ENCODE measurements around the gene ARHGAP8.

ARHGAP8 gene

GRCh38 chr22:44752285-44753188 is at the start of gene ARHGAP8:
Gene ARHGAP8, plus strand, starts transcription at chr22:44752575. Its CDS starts 33,953 bp downstream, at chr22:44786528.
- Mint-ChIP-seq H3K27me3 (peaks cover 59% of the 10 kb centered on the region), H3K4me1 (peaks cover 19% of the 10 kb centered on the region), H3K9me3 (no peaks in the 10 kb centered on the region), H3K27ac (peak within 1 kb of the TSS in 1 of 2 donors; percentile 72), H3K4me3 (peak within 1 kb of the TSS; percentile 83 to 87)
- ATAC-seq: peak; percentile 71
- DNase-seq: no peak

GRCh38 chr22:44703255-44703870 is 49.0 kb upstream of the ARHGAP8 start:
- Mint-ChIP-seq H3K4me1 (peaks cover 72% of the 10 kb centered on the region), H3K9me3 (no peaks in the 10 kb centered on the region), H3K4me3 (peak overlapping the region; percentile 76 to 83), H3K27ac (peak overlapping the region in 1 of 2 donors; percentile 71), H3K27me3 (no peaks in the 10 kb centered on the region)
- DNase-seq (no peak), ATAC-seq (no peak)

GRCh38 chr22:44704159-44705021 is 48.0 kb upstream of the ARHGAP8 start:
- H3K9me3 Mint-ChIP-seq: no peaks in the 10 kb centered on the region
- H3K4me1 Mint-ChIP-seq: peaks cover 72% of the 10 kb centered on the region
- peak overlapping the region; percentile 33 to 76 for H3K4me3 Mint-ChIP-seq
- DNase-seq: no peak
- H3K27ac Mint-ChIP-seq: no peak overlapping the region
- no peaks in the 10 kb centered on the region for H3K27me3 Mint-ChIP-seq
- ATAC-seq: no peak

GRCh38 chr22:44705022-44705297 is 47.4 kb upstream of the ARHGAP8 start:
- peak overlapping the region in 1 of 2 donors; percentile 54 for H3K27ac Mint-ChIP-seq
- H3K4me1 Mint-ChIP-seq: peaks cover 77% of the 10 kb centered on the region

GRCh38 chr22:44706488-44706887 is 45.9 kb upstream of the ARHGAP8 start:
- Mint-ChIP-seq H3K9me3 (no peaks in the 10 kb centered on the region), H3K27ac (peak overlapping the region in 1 of 2 donors; percentile 65), H3K4me1 (peaks cover 88% of the 10 kb centered on the region), H3K4me3 (no peak overlapping the region), H3K27me3 (no peaks in the 10 kb centered on the region)
- ATAC-seq: no peak
- no peak for DNase-seq

More at GRCh38 chr22:44705022-44705297, 47.4 kb upstream of the ARHGAP8 start:
- ATAC-seq (no peak), DNase-seq (no peak)
- no peaks in the 10 kb centered on the region for H3K27me3 Mint-ChIP-seq
- H3K4me3 Mint-ChIP-seq: no peak overlapping the region
- no peaks in the 10 kb centered on the region for H3K9me3 Mint-ChIP-seq

GRCh38 chr22:44707178-44707577 is 45.2 kb upstream of the ARHGAP8 start:
- ATAC-seq: no peak
- Mint-ChIP-seq H3K9me3 (no peaks in the 10 kb centered on the region), H3K27ac (peak overlapping the region in 1 of 2 donors; percentile 23), H3K27me3 (no peaks in the 10 kb centered on the region), H3K4me3 (no peak overlapping the region), H3K4me1 (peaks cover 91% of the 10 kb centered on the region)
- no peak for DNase-seq

GRCh38 chr22:44707752-44708151 is 44.6 kb upstream of the ARHGAP8 start:
- no peak overlapping the region for H3K4me3 Mint-ChIP-seq
- no peaks in the 10 kb centered on the region for H3K27me3 Mint-ChIP-seq
- ATAC-seq (no peak), DNase-seq (no peak)
- H3K4me1 Mint-ChIP-seq: peaks cover 97% of the 10 kb centered on the region
- peak overlapping the region in 1 of 2 donors; percentile 38 for H3K27ac Mint-ChIP-seq
- H3K9me3 Mint-ChIP-seq: no peaks in the 10 kb centered on the region

GRCh38 chr22:44709881-44710392 is 42.4 kb upstream of the ARHGAP8 start:
- Mint-ChIP-seq H3K27me3 (no peaks in the 10 kb centered on the region), H3K4me3 (peak overlapping the region; percentile 82 to 86), H3K4me1 (peaks cover 84% of the 10 kb centered on the region), H3K27ac (peak overlapping the region; percentile 98), H3K9me3 (no peaks in the 10 kb centered on the region)
- DNase-seq: peak in 1 of 2 donors; percentile 45
- peak; percentile 56 for ATAC-seq

- Mint-ChIP-seq H3K4me1 (peaks cover 79% of the 10 kb centered on the region), H3K27me3 (no peaks in the 10 kb centered on the region), H3K27ac (peak overlapping the region; percentile 98), H3K9me3 (no peaks in the 10 kb centered on the region), H3K4me3 (peak overlapping the region; percentile 82 to 86)
- DNase-seq (peak; percentile 58 to 70), ATAC-seq (peak; percentile 84)
Measured at GRCh38 chr22:44710474-44711240, 41.7 kb upstream of the ARHGAP8 start.

GRCh38 chr22:44711241-44711560 is 41.2 kb upstream of the ARHGAP8 start:
- Mint-ChIP-seq H3K4me1 (peaks cover 74% of the 10 kb centered on the region), H3K4me3 (peak overlapping the region; percentile 82 to 86), H3K27ac (peak overlapping the region; percentile 98), H3K9me3 (no peaks in the 10 kb centered on the region), H3K27me3 (no peaks in the 10 kb centered on the region)
- ATAC-seq: no peak
- DNase-seq: no peak

GRCh38 chr22:44711690-44712555 is 40.5 kb upstream of the ARHGAP8 start:
- Mint-ChIP-seq H3K4me3 (peak overlapping the region in 1 of 2 donors; percentile 86), H3K9me3 (no peaks in the 10 kb centered on the region), H3K4me1 (peaks cover 66% of the 10 kb centered on the region), H3K27me3 (no peaks in the 10 kb centered on the region), H3K27ac (peak overlapping the region; percentile 19 to 98)
- ATAC-seq: no peak
- DNase-seq: no peak

- no peak for DNase-seq
- ATAC-seq: no peak
- H3K4me3 Mint-ChIP-seq: no peak overlapping the region
- peaks cover 59% of the 10 kb centered on the region for H3K4me1 Mint-ChIP-seq
- H3K27me3 Mint-ChIP-seq: no peaks in the 10 kb centered on the region
- no peaks in the 10 kb centered on the region for H3K9me3 Mint-ChIP-seq
- no peak overlapping the region for H3K27ac Mint-ChIP-seq
Measured at GRCh38 chr22:44712962-44713361, 39.4 kb upstream of the ARHGAP8 start.

GRCh38 chr22:44714703-44715350 is 37.5 kb upstream of the ARHGAP8 start:
- Mint-ChIP-seq H3K27ac (no peak overlapping the region), H3K27me3 (no peaks in the 10 kb centered on the region), H3K9me3 (no peaks in the 10 kb centered on the region), H3K4me3 (no peak overlapping the region), H3K4me1 (peaks cover 58% of the 10 kb centered on the region)
- ATAC-seq: no peak
- no peak for DNase-seq

GRCh38 chr22:44718418-44718817 is 34.0 kb upstream of the ARHGAP8 start:
- Mint-ChIP-seq H3K27ac (no peak overlapping the region), H3K4me1 (peaks cover 43% of the 10 kb centered on the region), H3K27me3 (no peaks in the 10 kb centered on the region), H3K9me3 (no peaks in the 10 kb centered on the region), H3K4me3 (no peak overlapping the region)
- DNase-seq (no peak), ATAC-seq (peak; percentile 83)
